SK-N-MC (cell line): ENCODE data around the gene HERC4.

ENCODE experiments used
- DNase-seq: peaks from one replicate; pipeline ENCODE4 v3.0.0-alpha.2; 2011; ENCODE audit warnings: low read depth, low spot score
- H3K27ac ChIP-seq: fragments of 200-600 bp; sonication (generic); 2 replicates; pipeline ENCODE4 v1.5.1; 2016; ENCODE audit warnings: mixed run types
- H3K36me3 ChIP-seq: fragments of 200-600 bp; sonication (generic); 2 replicates; pipeline ENCODE4 v1.6.1; 2017; ENCODE audit warnings: antibody characterized with exemption, low read length, mixed read lengths; ENCODE audit not compliant: insufficient read depth
- H3K4me3 ChIP-seq: fragments of 200-600 bp; sonication (generic); 2 replicates; pipeline ENCODE4 v1.5.1; 2016
- H3K9ac ChIP-seq: fragments of 200-600 bp; sonication (generic); 2 replicates; pipeline ENCODE4 v1.8.0; 2017; ENCODE audit warnings: mixed run types, mixed read lengths; ENCODE audit not compliant: insufficient read length
- H3K9me3 ChIP-seq: fragments of 200-600 bp; sonication (generic); 2 replicates; pipeline ENCODE4 v1.6.1; 2017; ENCODE audit warnings: low read depth, mild to moderate bottlenecking, antibody characterized with exemption, low read length, moderate library complexity, mixed read lengths
- EZH2 ChIP-seq: fragments of 200-600 bp; sonication (generic); IDR thresholded peaks from one replicate; pipeline ENCODE4 v1.6.1; 2017; ENCODE audit warnings: antibody characterized with exemption
- FOXP2 ChIP-seq: optimal IDR thresholded peaks from 2 replicates; pipeline ENCODE3; 2011; ENCODE audit warnings: mild to moderate bottlenecking, moderate library complexity; ENCODE audit not compliant: insufficient read depth; ENCODE audit errors: extremely low read length, control extremely low read depth
- POLR2AphosphoS5 ChIP-seq: IDR thresholded peaks from 2 replicates; pipeline ENCODE4 v1.6.1; 2012; ENCODE audit warnings: mild to moderate bottlenecking, low read depth, low read length, borderline replicate concordance

Gene HERC4

GRCh38 chr10:68075550-68076004, 494 bp upstream of the HERC4 start:
- H3K9me3 ChIP-seq = no peaks in the 10 kb centered on the region
- no peak for TF ChIP-seq EZH2
- no peak for TF ChIP-seq POLR2AphosphoS5
- TF ChIP-seq FOXP2 = no peak
- H3K4me3 ChIP-seq = peak overlapping the region; percentile 40; the same call in 1 of the 2 replicates
- no peak for DNase-seq
- H3K9ac ChIP-seq = no peak overlapping the region
- H3K36me3 ChIP-seq = peaks cover 13% of the 10 kb centered on the region; the same call in 1 of the 2 replicates
- peak overlapping the region; percentile 62; the same call in 1 of the 2 replicates for H3K27ac ChIP-seq

- peak overlapping the region; percentile 89 for H3K9ac ChIP-seq
- peak overlapping the region; percentile 19; the same call in 1 of the 2 replicates for H3K27ac ChIP-seq
- peak overlapping the region; percentile 86 for H3K4me3 ChIP-seq
- H3K9me3 ChIP-seq = no peaks in the 10 kb centered on the region
- DNase-seq = no peak
- peaks cover 17% of the 10 kb centered on the region for H3K36me3 ChIP-seq
- TF ChIP-seq EZH2 = no peak
- no peak for TF ChIP-seq POLR2AphosphoS5
- TF ChIP-seq FOXP2 = no peak
Observed at GRCh38 chr10:68074031-68074774, 880 bp downstream of the HERC4 start.

GRCh38 chr10:68073631-68074030, 1.5 kb downstream of the HERC4 start:
- H3K4me3 ChIP-seq = peak overlapping the region; percentile 86
- no peaks in the 10 kb centered on the region for H3K9me3 ChIP-seq
- TF ChIP-seq EZH2 (no peak), FOXP2 (no peak), POLR2AphosphoS5 (no peak)
- H3K36me3 ChIP-seq = peaks cover 18% of the 10 kb centered on the region
- DNase-seq = no peak
- 0 out of 2 replicates have a peak overlapping the region, but pooled peaks have one; percentile 19 for H3K27ac ChIP-seq
- peak overlapping the region; percentile 89 for H3K9ac ChIP-seq

- Histone ChIP-seq H3K9ac (no peak overlapping the region), H3K4me3 (no peak overlapping the region), H3K9me3 (no peaks in the 10 kb centered on the region), H3K36me3 (peaks cover 28% of the 10 kb centered on the region), H3K27ac (0 out of 2 replicates have a peak overlapping the region, but pooled peaks have one; percentile 31)
- TF ChIP-seq POLR2AphosphoS5 = no peak
- TF ChIP-seq FOXP2 = no peak
- no peak for TF ChIP-seq EZH2
- DNase-seq = no peak
Observed at GRCh38 chr10:68067508-68067907, 7.6 kb downstream of the HERC4 start.

GRCh38 chr10:68067029-68067428, 8.1 kb downstream of the HERC4 start:
- Histone ChIP-seq H3K36me3 (peaks cover 28% of the 10 kb centered on the region), H3K27ac (peak overlapping the region; percentile 50; the same call in 1 of the 2 replicates), H3K9me3 (no peaks in the 10 kb centered on the region), H3K9ac (no peak overlapping the region), H3K4me3 (no peak overlapping the region)
- TF ChIP-seq POLR2AphosphoS5 (no peak), EZH2 (no peak), FOXP2 (no peak)
- DNase-seq = no peak

GRCh38 chr10:68053553-68053952, 21.5 kb downstream of the HERC4 start:
- Histone ChIP-seq H3K27ac (no peak overlapping the region), H3K36me3 (peaks cover 8% of the 10 kb centered on the region), H3K4me3 (no peak overlapping the region), H3K9me3 (no peaks in the 10 kb centered on the region), H3K9ac (no peak overlapping the region)
- no peak for DNase-seq
- TF ChIP-seq EZH2 = no peak
- TF ChIP-seq FOXP2 = no peak
- TF ChIP-seq POLR2AphosphoS5 = no peak

GRCh38 chr10:68052463-68052862, 22.6 kb downstream of the HERC4 start:
- H3K4me3 ChIP-seq = no peak overlapping the region
- no peak overlapping the region for H3K9ac ChIP-seq
- H3K27ac ChIP-seq = peak overlapping the region; percentile 36; the same call in 1 of the 2 replicates
- no peaks in the 10 kb centered on the region for H3K9me3 ChIP-seq
- TF ChIP-seq FOXP2 (no peak), POLR2AphosphoS5 (no peak), EZH2 (no peak)
- DNase-seq = no peak
- peaks cover 7% of the 10 kb centered on the region for H3K36me3 ChIP-seq

GRCh38 chr10:68049289-68050078, 25.6 kb downstream of the HERC4 start:
- no peak for TF ChIP-seq EZH2
- TF ChIP-seq POLR2AphosphoS5 = no peak
- no peak for TF ChIP-seq FOXP2
- no peak overlapping the region for H3K27ac ChIP-seq
- no peak overlapping the region for H3K9ac ChIP-seq
- H3K4me3 ChIP-seq = no peak overlapping the region
- no peaks in the 10 kb centered on the region for H3K9me3 ChIP-seq
- DNase-seq = no peak
- no peaks in the 10 kb centered on the region for H3K36me3 ChIP-seq
